ENCODE data around the gene PPP1R13B.

DNA sequence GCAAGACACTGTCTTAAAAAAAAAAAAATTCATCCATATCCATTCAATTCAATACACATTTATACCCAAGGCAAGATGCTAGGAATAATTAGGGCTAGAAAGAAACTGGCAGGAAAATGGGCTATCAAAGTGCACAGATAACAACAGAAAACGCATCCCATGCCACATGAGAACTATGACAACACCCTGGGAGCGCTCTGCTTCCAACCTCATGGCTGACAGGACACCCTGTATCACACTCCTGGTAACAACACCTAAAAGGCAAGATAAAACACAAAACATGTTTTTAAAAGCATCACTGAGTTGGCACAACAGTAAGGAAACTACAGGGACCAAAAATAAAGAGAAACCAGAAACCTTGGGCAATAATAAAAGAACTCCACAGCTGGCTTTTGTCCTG is 76.9 kb downstream of the PPP1R13B start:
- TF ChIP-seq, protein P1, sequence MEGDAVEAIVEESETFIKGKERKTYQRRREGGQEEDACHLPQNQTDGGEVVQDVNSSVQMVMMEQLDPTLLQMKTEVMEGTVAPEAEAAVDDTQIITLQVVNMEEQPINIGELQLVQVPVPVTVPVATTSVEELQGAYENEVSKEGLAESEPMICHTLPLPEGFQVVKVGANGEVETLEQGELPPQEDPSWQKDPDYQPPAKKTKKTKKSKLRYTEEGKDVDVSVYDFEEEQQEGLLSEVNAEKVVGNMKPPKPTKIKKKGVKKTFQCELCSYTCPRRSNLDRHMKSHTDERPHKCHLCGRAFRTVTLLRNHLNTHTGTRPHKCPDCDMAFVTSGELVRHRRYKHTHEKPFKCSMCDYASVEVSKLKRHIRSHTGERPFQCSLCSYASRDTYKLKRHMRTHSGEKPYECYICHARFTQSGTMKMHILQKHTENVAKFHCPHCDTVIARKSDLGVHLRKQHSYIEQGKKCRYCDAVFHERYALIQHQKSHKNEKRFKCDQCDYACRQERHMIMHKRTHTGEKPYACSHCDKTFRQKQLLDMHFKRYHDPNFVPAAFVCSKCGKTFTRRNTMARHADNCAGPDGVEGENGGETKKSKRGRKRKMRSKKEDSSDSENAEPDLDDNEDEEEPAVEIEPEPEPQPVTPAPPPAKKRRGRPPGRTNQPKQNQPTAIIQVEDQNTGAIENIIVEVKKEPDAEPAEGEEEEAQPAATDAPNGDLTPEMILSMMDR (IDR thresholded peaks at IDR 0.05): no peak
- TF ChIP-seq POLR2A (IDR thresholded peaks at IDR 0.05): no peak

Measured in breast epithelium (tissue), 3 donors.